BJ (cell line): Measurements from ENCODE around the gene KRTAP15-1. TPM values are rescaled to one million over a fixed set of nuclear protein-coding genes. Genes with fewer than 3 reads are reported as not detected.

ENCODE experiments used
- CTCF ChIA-PET: fragments of 350-600 bp; formaldehyde crosslinking; extraction: SDS; loops from one replicate; lab custom pipeline; 2021; ENCODE audit warnings: antibody characterized with exemption, inconsistent platforms; lab: Yijun Ruan, JAX
- POLR2A ChIA-PET: fragments of 300-600 bp; sonication (Branson Sonifier 250); formaldehyde crosslinking; extraction: SDS; loops from one replicate; lab custom pipeline; 2021; ENCODE audit warnings: antibody characterized with exemption; lab: Charles Lee
- DNase-seq: peaks from one replicate; pipeline ENCODE4 v3.0.0-alpha.2; 2011; ENCODE audit warnings: low read depth
- H3K27me3 ChIP-seq: 2 replicates; pipeline ENCODE4 v1.6.0; 2011; ENCODE audit warnings: low read length; ENCODE audit not compliant: control insufficient read depth, insufficient read depth
- H3K36me3 ChIP-seq: 2 replicates; pipeline ENCODE4 v1.5.1; 2011; ENCODE audit warnings: low read length; ENCODE audit not compliant: control insufficient read depth, insufficient read depth
- H3K4me3 ChIP-seq: 2 replicates; pipeline ENCODE4 v1.5.1; 2011; ENCODE audit warnings: low read depth, mild to moderate bottlenecking, control low read depth, low read length
- polyA plus RNA-seq: library from polyadenylated mRNA; depleted of rRNA; stranded (reverse); fragments of >200 nt; gene quantifications from 2 replicates; pipeline ENCODE4 v1.2.3, GENCODE V29; 2011
- TF ChIP-seq, protein P1 (sequence below): IDR thresholded peaks from 2 replicates; pipeline ENCODE4 v1.5.1; 2011; ENCODE audit warnings: low read depth, mild to moderate bottlenecking, control low read depth, inconsistent platforms, low read length, moderate library complexity; ENCODE audit not compliant: insufficient read depth

KRTAP15-1 gene
- polyA plus RNA-seq, 1 experiment = not detected

DNA sequence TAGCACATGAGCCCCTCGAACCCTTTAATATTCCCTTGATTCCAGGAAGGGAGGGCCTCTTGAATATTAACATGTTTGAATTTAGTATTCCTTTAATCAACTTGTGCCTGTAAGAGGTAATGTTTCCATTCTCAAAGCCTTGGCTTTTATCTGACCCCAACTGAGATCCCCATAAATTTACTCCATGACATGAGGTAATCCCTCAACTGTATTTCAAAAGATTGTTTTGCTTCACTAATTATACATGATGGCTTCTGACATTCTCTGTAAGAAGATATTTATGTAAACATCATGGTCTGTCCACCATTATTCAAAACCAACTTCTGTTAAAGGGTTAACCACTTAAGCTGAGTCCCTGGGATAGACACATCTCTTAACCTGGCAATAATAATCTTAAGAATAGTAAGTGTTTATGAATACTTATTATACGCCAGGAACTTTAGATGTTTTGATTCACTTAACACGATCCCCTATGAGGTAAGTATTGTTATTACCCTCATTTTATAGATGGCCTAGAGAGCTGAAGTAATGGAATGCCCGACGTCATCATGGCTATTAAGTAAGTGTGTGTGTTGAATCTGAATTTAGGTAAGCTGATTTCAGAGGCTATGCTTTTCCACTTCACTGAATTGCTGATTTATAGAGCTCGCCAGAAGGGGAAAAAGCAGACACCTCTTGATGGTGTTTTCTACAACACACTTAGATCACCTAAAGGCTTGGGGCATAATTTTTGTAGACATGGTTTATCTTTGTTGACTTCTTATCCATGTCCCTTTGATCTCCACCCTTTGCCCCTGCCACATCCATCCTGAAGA lies 29.0 kb downstream of the KRTAP15-1 start:
- H3K4me3 ChIP-seq = no peak overlapping the region
- TF ChIP-seq, protein P1, sequence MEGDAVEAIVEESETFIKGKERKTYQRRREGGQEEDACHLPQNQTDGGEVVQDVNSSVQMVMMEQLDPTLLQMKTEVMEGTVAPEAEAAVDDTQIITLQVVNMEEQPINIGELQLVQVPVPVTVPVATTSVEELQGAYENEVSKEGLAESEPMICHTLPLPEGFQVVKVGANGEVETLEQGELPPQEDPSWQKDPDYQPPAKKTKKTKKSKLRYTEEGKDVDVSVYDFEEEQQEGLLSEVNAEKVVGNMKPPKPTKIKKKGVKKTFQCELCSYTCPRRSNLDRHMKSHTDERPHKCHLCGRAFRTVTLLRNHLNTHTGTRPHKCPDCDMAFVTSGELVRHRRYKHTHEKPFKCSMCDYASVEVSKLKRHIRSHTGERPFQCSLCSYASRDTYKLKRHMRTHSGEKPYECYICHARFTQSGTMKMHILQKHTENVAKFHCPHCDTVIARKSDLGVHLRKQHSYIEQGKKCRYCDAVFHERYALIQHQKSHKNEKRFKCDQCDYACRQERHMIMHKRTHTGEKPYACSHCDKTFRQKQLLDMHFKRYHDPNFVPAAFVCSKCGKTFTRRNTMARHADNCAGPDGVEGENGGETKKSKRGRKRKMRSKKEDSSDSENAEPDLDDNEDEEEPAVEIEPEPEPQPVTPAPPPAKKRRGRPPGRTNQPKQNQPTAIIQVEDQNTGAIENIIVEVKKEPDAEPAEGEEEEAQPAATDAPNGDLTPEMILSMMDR = no peak
- H3K36me3 ChIP-seq = no peaks in the 10 kb centered on the region
- H3K27me3 ChIP-seq = no peaks in the 10 kb centered on the region
- DNase-seq = no peak
- ChIA-PET POLR2A (no interaction called here), CTCF (no interaction called here)

DNA sequence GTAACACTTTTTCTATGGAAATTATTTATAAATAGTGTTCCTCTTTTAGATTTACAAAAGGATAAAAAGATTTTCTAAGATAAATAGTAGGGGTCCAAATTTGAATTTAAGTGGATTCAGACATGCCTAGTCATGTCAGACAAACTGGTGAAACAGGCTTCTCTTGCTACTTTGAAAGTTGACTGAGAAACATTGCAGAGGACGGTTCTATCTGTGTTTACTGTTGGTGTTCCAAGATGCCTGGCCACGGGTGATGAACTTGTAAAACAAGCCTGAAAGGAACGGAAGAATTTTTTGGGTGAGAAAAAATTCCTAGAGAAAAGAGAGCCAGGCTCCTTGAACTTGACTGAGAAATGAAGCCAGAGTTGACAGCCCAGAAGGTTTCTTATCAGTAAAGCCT lies 37.9 kb downstream of the KRTAP15-1 start:
- H3K36me3 ChIP-seq = no peaks in the 10 kb centered on the region
- POLR2A ChIA-PET = no interaction called here

DNA sequence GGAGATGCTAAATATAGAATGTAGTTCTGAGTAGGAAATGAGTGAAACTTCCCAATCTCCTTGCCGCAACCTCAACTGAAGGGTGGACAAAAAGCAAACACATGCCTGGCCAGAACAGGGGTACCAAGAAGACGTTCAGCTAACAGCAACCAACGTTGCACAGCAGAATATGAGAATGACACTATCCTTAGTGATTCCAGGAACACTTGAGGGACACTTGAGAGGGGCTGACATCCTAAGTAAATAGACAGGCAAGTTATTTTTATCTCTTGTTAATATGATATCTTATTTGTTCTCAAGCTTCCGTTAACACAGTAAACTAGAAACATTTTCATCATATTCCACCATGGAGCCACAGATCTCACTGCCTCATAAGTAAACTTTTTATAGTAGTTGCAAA lies 39.2 kb downstream of the KRTAP15-1 start:
- H3K27me3 ChIP-seq = no peaks in the 10 kb centered on the region
- no peaks in the 10 kb centered on the region for H3K36me3 ChIP-seq
- ChIA-PET POLR2A (no interaction called here), CTCF (no interaction called here)
- TF ChIP-seq, protein P1 = no peak
- no peak overlapping the region for H3K4me3 ChIP-seq
- no peak for DNase-seq

More for the DNA sequence above, 37.9 kb downstream of the KRTAP15-1 start:
- H3K27me3 ChIP-seq = no peaks in the 10 kb centered on the region
- CTCF ChIA-PET = no interaction called here
- TF ChIP-seq, protein P1 = no peak
- no peak for DNase-seq
- no peak overlapping the region for H3K4me3 ChIP-seq

DNA sequence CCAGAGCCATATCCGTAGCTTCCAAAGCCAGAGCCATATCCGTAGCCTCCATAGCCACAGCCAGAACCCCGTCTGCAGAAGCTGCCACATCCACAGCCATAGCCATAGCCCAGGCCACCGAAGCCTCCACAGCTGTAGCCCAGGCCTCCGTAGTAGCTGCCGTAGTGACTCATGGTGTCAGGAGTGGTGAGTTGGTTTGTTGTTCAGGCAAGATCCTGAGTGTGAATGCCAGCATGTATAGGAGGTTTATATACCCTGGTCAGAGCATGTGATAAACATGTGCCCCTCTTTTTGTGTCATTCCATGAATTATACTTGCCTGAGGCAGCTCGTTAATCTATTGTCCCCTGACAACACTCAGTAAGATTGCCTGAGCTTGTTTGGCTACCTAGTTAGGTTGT lies 40.1 kb downstream of the KRTAP15-1 start, which contains the start of gene KRTAP19-1:
TSS of gene KRTAP19-1 (minus strand) at position 223 of the 400 bp plus-strand sequence. CDS start at position 173, 50 bp downstream.
- H3K4me3 ChIP-seq = no peak within 1 kb of the TSS
- H3K36me3 ChIP-seq = no peaks in the 10 kb centered on the region
- no peaks in the 10 kb centered on the region for H3K27me3 ChIP-seq
- ChIA-PET CTCF (no interaction called here), POLR2A (no interaction called here)
- DNase-seq = no peak
- TF ChIP-seq, protein P1 = no peak

DNA sequence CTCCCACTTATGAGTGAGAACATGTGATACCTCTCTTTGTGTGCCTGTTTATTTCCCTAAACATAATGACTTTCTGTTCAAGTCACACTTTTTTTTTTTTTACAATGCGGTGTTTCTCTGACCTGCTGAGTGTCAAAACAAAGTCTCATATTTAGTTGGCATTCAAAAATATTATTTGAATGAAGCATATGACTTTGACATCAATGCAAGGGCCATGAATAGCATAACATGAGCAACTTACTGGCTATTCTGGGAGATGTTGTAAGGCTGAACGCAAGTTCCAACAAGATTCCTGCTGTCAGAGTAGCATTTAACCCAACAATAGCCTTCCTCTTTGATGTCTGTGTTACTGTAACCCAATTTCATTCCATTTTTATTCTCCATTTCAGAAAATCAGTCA lies 42.1 kb downstream of the KRTAP15-1 start:
- H3K4me3 ChIP-seq = no peak overlapping the region
- no peak for DNase-seq
- no peaks in the 10 kb centered on the region for H3K36me3 ChIP-seq
- TF ChIP-seq, protein P1 = no peak
- no peaks in the 10 kb centered on the region for H3K27me3 ChIP-seq
- ChIA-PET CTCF (no interaction called here), POLR2A (no interaction called here)
